Breast epithelium (tissue), 3 donors: Measurements from ENCODE around the gene CRELD2.

Source experiments
- CTCF ChIP-seq, 3 donors: fragments of 450-650 bp; IDR thresholded peaks; one replicate each; pipeline ENCODE4 v1.5.1; 2016 to 2017; ENCODE audit warnings: antibody characterized with exemption in 3 of 3, mild to moderate bottlenecking in 3 of 3, moderate library complexity in 3 of 3
- POLR2A ChIP-seq: fragments of 450-650 bp; IDR thresholded peaks from one replicate; pipeline ENCODE4 v1.6.1; 2016; ENCODE audit warnings: antibody characterized with exemption, mild to moderate bottlenecking, moderate library complexity
- POLR2AphosphoS5 ChIP-seq, 3 donors: sonication (generic); formaldehyde crosslinking; IDR thresholded peaks; one replicate each; pipeline ENCODE4 v1.6.1; 2017; ENCODE audit warnings: antibody characterized with exemption in 3 of 3

- no peak for TF ChIP-seq CTCF (IDR thresholded peaks at IDR 0.05)
- peak in 1 of 3 donors; percentile 44 for TF ChIP-seq POLR2AphosphoS5 (IDR thresholded peaks at IDR 0.05)
- TF ChIP-seq POLR2A: no peak
These were observed 43.2 kb downstream of the CRELD2 start for GRCh38 chr22:49961601-49962011.
